Measurements from ENCODE around the gene ZNF385D. TPM values are rescaled to one million over a fixed set of nuclear protein-coding genes. Genes with fewer than 3 reads are reported as not detected.

Gene ZNF385D
- total RNA-seq, 4 donors from 2014 or later = 4.2 to 11.2 (median 6.9) TPM

DNA sequence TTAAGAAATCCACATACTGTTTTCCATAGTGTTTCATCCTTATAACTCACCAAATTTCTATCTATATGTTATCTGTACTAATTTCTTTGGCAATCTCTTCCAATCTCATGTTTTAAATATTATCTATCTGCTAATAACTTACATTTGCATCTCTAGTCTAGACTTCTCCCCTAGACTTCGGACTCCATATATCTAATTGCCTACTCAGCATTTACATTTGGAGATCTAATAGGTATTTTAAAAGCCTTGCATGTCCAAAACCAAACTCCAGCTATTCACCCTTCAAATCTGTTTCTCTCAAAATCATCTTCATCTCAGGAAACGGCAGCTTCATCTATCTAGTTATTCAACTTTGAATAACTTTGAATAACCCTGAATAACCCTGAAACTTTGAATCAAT, 35.3 kb downstream of the ZNF385D start:
- TF ChIP-seq, protein P1, sequence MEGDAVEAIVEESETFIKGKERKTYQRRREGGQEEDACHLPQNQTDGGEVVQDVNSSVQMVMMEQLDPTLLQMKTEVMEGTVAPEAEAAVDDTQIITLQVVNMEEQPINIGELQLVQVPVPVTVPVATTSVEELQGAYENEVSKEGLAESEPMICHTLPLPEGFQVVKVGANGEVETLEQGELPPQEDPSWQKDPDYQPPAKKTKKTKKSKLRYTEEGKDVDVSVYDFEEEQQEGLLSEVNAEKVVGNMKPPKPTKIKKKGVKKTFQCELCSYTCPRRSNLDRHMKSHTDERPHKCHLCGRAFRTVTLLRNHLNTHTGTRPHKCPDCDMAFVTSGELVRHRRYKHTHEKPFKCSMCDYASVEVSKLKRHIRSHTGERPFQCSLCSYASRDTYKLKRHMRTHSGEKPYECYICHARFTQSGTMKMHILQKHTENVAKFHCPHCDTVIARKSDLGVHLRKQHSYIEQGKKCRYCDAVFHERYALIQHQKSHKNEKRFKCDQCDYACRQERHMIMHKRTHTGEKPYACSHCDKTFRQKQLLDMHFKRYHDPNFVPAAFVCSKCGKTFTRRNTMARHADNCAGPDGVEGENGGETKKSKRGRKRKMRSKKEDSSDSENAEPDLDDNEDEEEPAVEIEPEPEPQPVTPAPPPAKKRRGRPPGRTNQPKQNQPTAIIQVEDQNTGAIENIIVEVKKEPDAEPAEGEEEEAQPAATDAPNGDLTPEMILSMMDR (IDR thresholded peaks at IDR 0.05; ENCODE audit: low read depth) = no peak

DNA sequence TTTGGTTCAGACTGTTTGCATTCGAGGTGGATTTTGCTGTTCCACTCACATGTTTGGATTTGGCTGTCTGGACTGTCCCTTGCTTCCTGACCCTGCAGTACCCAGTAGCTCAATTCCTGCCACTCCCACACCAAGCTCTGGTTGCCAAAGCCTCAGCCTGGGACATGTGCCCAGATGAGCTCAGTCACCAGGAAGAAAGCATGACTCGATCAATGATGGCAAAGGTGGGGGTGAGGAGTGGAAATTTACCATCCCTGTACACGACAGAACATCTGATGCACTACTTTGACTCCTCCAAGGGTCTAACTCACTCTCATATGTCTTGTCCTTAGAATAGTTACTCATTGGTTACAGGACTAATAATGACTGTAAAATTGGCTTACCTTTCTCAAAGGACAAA, 45.2 kb downstream of the ZNF385D start:
- TF ChIP-seq, protein P1 (IDR thresholded peaks at IDR 0.05; ENCODE audit: low read depth) = no peak

DNA sequence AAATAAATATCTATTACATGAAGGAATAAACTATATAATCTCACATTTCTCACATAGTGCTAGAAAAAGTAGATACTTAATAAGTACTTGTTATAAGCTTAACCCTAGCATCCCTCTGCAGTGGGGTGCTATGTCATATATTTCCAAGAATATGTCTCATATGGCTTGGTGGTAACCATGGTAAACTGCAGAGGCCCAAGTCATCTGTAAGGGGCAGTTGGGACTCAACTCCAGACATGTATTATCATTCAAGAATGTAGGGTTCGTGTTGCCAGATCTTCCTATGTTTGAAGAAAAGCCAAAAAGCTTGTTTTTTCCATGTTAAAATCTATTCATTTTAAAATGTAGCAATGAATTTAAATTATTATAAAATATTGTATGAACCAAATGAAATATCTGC, 46.2 kb downstream of the ZNF385D start:
- TF ChIP-seq, protein P1 (IDR thresholded peaks at IDR 0.05; ENCODE audit: low read depth) = no peak

DNA sequence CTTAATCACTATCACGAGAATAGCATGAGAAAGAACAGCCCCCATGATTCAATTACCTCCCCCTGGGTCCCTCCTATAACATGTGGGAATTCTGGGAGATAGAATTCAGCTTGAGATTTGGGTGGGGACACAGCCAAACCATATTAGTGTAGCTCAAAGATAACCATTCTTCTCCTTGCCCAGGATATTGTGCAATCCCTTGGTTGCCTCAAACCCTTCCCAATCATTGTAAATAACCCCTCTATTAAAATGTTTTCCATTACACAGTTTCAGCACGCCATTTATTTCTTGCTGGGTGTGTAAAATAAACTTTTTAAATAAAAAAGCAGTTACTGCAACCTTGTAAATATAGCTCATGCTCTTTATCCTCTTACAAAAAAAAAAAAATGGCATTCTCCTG, 47.7 kb downstream of the ZNF385D start:
- TF ChIP-seq, protein P1 (IDR thresholded peaks at IDR 0.05; ENCODE audit: low read depth) = no peak

DNA sequence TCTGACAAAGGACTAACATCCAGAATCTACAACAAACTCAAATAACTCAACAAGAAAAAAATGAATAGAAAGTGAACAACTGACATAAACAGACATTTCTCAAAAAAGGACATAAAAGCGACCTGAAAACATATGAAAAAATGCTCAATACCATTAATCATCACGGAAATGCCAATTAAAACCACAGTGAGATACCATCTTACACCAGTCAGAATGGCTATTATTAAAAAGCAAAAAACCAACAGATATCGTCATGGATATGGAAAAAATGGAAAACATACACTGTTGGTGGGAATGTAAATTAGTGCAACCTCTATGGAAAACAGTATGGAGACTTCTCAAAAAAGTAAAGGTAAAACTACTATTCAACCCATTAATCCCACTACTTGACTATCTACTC, 53.3 kb downstream of the ZNF385D start:
- TF ChIP-seq, protein P1 (IDR thresholded peaks at IDR 0.05; ENCODE audit: low read depth) = no peak

DNA sequence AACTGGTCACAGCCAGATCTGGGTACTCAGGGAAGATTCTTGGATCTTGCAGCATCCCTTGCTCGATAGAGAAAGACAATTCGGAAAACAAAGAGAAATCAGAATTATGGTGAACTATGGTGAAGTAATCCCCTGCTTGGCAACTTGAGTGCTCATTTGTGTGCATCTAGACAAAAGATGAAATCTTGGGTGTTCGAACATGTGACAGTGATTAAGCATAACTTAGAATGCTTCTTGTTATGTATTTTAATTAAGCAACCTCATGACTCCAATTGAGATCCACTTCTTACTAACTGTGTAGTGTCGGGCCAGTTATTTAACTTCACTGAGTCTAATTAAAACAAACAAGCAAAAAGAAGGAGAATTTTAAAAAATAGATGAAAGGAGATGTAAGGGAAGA, 56.5 kb downstream of the ZNF385D start:
- TF ChIP-seq, protein P1 (IDR thresholded peaks at IDR 0.05; ENCODE audit: low read depth) = no peak

DNA sequence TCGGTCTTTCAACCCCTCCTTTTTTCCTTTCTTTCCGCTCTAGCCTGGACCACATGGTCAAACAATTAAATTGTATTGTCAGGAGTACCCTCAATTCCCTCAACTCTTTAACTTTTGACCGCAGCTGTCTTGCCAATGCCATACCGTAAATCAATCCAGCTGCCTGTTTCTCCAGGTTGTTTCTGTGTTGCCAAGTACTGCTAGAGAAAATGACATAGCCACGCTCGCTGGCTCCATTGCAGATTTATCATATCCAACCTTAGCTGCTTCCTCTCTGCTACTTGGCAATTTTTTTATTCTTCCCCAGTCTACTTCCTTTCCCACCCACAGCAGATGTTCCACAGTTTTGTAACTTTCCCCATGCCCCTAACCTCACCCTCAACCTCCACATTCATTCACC, 60.0 kb downstream of the ZNF385D start:
- TF ChIP-seq, protein P1 (IDR thresholded peaks at IDR 0.05; ENCODE audit: low read depth) = no peak
